Urothelium cell line (cell line): ENCODE data around the gene CIAO3.
"Not testable (repeated sequence)": the region's sequence is repeated elsewhere in the genome, so short reads cannot be mapped to it uniquely, and the experiment has no call there.

Source experiments
- DNase-seq: peaks from one replicate; pipeline ENCODE4 v3.0.0; 2011; ENCODE audit warnings: low spot score, mixed read lengths
- FAIRE-seq: peaks from 2 replicates; lab custom pipeline; 2011; peaks lifted over from hg19 to GRCh38; lab: Jason Lieb, UNC

The CIAO3 gene

GRCh38 chr16:694863-695354, 45.9 kb downstream of the CIAO3 start:
- no peak for DNase-seq
- no peak for FAIRE-seq

DNA sequence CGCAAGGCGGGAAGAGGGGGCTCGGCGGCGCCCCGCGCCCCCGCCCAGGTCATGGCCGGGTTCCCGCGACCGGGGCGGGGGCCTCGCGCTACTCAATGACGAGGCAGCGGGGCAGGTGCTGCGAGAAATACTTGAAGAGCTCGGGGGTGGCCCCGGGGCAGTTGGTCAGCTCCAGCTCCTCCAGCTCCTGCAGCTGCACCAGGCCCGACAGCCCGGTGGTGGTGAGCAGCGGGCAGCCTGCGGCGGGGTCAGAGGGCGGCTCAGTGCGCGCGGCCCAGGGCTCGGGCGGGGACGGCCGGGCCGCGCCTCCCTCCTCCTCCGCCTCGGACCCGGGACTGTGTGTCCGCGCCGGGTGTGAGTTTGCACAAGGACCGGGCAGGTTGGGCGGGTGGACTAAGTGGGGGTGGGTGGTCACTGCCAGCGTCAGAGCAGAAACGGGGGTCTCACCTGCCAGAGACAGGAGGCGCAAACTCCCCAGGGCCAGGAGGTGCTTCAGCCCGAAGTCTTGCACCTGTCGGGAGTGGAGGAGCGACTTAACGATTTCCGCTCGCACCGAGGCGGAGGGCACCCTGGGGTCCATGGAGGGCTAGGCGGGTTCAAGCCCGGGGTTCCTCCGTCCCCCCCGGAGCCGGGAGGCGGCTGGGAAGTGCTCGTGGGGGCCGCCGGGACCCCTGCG, 46.5 kb downstream of the CIAO3 start:
- FAIRE-seq (no peak), DNase-seq (no peak)

DNA sequence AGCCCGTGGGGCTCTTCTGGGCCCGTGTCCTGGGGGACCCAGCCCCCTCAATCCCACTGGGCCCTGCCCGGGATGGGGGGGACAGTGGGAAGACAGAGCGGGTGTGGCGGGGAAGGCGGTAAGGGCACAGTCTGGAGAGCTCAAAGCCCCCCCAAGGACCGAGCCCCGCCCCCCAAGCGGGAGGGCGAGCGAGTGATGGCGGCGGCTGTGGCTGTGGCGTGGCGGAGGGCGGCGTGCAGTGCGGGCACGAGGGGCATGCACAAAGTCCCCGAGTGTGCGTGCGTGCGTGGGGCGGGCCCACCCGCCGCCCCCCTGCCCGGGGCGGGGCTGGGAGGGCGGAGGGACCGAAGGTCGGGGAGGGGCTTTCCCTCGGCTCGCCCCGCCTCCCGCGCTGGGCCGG, 47.0 kb downstream of the CIAO3 start:
- FAIRE-seq, result no peak
- DNase-seq, result no peak

DNA sequence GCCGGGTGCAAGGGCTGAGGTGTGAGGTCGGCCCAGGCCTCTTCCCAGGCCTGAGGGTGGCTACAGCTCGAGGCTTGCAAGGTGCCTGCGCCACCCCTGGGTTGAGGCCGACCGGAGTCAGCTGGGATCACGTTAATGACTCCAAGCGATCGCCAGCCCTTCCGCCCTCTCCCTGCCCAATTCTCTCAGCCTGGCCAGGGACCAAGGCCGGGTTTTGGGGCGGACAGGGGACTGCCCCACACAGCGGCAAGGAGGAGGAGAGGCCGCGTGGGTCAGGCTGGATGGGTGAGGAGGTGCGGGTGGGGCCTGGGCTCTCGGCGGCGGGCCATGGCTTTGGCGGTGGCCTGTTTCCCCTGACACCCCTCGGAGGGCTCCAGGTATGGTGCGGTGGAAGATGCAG, 47.4 kb downstream of the CIAO3 start:
- DNase-seq (no peak), FAIRE-seq (no peak)

GRCh38 chr16:692356-693108, 48.3 kb downstream of the CIAO3 start:
- no peak for DNase-seq
- FAIRE-seq, result no peak

GRCh38 chr16:691242-691641, 49.6 kb downstream of the CIAO3 start:
- FAIRE-seq, DNase-seq: not testable (repeated sequence)

DNA sequence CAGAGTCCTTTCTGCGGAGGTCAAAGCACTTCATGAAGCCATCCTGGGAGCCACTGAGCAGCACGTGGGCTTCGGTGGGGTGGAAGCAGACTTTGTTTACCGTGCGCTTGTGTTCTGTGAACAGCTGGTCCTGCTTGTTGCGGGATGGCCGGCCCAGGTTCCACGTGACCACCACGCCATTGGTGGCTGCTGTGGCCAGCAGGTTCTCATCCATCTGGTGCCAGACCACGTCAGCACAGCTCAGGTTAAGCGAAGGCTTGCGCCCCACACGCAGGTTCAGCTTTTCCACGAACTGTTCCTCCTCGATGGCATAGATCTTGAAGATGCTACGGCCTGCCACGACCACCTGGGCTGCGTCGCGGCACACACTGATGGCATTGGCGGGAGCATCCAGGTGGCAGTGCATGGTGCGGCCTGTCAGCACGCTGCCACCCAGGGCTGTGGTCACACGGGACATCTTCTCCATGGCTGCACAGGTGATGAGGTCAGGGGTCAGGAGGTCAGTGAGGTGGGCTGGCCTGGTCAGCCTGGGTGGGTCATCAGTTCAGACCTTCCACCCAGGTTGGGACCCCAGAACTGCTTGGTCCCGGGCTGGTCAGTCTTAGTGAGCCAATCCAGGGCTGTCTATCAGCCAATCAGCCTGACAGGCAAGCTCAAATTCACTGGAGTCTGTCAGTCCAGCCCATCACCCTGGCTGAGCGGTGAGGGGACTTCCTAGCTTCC, 51.5 kb downstream of the CIAO3 start:
- FAIRE-seq, result peak; percentile 68
- DNase-seq, result no peak

GRCh38 chr16:687499-687898, 53.3 kb downstream of the CIAO3 start:
- FAIRE-seq (no peak), DNase-seq (no peak)

DNA sequence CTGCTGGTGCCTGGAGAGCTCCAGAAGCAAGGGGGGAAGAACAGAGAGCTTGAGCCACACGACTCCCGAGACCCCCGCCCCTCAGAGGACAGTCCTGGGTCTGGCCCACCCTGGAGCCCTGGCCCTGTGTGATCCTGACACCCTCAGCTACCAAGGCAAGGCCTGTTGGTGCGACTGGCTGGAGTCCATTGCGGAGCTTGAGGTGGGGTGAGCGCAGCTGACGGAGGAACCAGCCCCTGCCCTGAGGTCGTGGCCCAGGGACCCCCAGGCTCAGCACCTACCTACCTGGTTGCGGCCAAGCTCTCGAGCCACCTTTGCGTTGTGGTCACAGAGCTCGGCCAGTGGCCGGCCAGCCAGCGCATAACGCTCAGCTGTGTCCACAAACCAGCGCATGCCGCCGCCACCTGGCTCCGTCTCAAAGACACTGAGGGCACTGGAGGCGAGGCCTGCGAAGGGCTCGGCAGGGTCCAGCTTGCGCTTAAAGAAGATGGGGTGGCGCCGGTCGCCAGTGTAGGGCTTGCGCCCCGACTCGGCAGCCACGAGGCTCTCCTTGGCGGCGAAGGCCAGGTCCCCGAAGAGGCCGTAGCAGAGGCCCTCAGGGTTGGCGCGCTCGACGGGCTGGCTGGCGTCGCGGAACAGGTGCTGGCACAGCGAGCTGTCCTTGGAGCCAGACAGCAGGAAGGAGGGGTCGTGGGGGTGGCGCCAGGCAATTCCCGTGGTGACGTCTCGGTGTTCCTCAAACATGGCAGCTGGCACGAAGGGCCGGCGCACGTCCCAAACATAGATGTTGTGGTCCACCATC, 54.1 kb downstream of the CIAO3 start:
- DNase-seq (no peak), FAIRE-seq (no peak)

DNA sequence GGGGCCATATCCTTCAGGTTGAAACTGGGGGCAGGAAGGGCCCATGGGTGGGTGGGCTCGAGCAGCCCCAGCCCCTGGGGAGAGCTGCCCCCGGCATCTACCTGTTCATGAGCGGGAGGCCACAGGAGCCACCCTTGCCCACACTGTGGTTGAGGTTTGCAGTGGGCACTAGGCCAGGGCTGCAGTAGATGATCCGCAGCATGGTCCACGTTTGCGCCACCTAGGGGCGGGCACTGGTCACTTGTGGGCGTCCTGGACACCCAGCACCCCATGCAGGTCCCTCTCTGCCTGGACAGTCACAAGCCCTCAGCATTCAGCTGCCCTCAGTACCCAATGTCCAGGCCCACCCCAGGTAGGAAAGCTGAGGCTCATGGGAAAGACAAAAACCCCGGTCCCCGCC, 54.8 kb downstream of the CIAO3 start:
- FAIRE-seq, result peak; percentile 27

GRCh38 chr16:684961-685696, 55.7 kb downstream of the CIAO3 start:
- no peak for DNase-seq

More for the DNA sequence above, 54.8 kb downstream of the CIAO3 start:
- no peak for DNase-seq

GRCh38 chr16:684071-684794, 56.6 kb downstream of the CIAO3 start, which contains the start of gene JMJD8:
Gene JMJD8, minus strand, starts transcription at chr16:684334. Its CDS starts 15 bp downstream, at chr16:684319.
- peak; percentile 94 for DNase-seq
- peak; percentile 35 for FAIRE-seq

More at GRCh38 chr16:684961-685696, 55.7 kb downstream of the CIAO3 start:
- no peak for FAIRE-seq

DNA sequence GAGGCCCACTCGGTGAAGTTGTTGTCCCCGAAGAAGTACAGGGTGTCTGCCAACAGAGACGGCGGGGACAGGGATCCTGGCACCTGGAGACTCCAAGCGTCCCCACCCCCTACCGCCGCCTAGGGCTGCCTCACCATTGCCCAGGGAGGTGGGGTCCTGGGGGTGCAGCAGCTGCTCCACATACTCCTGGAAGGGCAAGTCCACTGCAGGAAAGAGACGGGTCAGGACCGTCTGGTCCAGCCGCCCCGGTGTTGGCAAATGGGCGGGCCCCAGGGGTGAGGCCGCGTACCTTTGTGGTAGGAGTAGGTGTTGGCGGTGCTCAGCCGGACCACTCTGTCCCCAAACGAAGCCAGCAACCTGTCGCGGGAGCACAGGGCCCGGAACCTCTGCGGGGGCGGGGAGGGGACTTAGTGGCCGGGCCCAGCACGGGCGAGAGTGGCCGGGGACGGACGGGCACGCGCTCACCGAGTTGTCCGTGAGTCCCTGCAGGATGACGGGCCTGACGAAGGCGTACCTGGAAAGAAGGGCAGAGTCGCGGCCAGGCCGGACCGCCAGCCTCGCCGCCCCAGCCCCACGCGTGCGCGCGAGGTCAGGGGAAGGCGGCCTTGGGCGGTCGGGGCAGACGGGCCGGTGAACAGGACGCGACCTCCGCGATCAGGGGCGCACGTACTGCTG, 57.3 kb downstream of the CIAO3 start:
- FAIRE-seq (peak; percentile 81), DNase-seq (no peak)

DNA sequence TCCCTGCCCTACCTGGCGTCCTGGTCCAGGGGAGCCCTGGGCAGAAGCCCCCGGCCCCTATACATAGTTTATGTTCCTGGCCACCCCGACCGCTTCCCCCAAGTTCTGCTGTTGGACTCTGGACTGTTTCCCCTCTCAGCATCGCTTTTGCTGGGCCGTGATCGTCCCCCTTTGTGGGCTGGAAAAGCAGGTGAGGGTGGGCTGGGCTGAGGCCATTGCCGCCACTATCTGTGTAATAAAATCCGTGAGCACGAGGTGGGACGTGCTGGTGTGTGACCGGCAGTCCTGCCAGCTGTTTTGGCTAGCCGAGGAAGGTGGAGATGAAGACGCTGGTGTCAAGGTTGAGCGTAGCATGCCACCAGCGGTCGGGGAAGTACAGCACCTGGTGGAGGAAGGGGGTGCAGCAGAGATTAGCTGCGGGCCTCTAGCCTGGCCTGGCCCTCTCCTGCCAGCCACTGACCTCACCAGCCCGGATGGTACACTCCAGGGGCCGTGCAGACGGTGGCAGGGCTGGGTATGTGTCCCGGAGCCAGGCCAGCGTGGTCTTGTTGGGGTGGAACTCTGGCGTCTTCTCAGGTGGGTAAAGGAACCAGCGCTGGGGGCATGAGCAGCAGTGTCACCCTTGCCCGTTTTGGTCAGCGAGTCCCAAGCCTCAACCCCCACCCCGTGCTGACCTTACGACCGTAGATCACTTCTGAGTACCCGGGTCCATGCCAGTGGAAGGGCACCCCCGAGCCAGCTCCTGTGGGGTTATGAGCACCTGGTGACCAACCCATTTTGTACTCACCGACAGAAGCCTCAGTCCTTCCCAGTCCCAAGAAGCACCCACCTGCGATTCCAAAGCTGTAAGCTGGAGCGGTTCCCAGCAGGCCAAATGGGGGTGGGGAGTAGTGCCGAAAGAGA, 58.1 kb downstream of the CIAO3 start:
- DNase-seq (no peak), FAIRE-seq (no peak)

- peak; percentile 9 for FAIRE-seq
- DNase-seq, result no peak
Observed at GRCh38 chr16:681746-682427, 58.9 kb downstream of the CIAO3 start.

DNA sequence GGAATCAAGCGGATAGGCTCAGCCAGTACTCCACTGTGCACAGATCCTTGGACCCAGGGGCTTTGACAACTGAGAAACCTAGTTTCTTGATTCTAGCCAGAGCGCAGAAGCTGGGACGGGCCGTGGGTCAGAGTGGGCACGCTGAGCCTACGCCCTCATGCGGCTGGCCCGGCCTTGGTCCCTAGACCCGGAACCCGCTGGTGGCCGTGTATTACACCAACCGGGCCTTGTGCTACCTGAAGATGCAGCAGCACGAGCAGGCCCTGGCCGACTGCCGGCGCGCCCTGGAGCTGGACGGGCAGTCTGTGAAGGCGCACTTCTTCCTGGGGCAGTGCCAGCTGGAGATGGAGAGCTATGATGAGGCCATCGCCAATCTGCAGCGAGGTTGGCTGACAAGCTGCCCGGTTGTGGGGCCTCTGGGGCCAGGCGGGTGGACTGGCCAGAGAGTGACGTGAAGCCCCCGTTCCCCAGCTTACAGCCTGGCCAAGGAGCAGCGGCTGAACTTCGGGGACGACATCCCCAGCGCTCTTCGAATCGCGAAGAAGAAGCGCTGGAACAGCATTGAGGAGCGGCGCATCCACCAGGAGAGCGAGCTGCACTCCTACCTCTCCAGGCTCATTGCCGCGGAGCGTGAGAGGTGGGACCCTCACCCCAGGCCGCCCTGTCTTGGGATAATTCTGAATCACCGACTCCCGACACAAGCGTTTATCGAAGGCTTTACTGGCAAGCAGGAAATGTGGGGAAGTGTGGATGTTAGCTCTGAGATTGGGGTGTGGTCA, 59.6 kb downstream of the CIAO3 start:
- DNase-seq, result no peak
- FAIRE-seq, result no peak

DNA sequence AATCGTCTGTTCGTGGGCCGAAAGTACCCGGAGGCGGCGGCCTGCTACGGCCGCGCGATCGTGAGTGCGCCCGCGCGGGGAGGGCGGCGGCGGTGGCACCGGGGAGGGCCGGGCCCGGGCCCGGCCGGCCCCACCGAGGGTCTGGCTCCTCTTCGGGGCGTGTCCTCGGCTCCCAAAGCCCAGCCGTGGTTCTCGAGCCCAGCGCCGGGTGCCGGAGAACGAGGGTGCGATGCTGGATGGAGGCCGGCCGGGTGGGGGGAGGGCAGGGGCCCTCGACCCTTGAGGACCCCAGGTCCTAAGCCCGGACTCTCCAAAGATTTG, 60.2 kb downstream of the CIAO3 start:
- FAIRE-seq (no peak), DNase-seq (no peak)
